CD14-positive monocyte (primary cell): ENCODE measurements around the gene SHROOM1. TPM values are rescaled to one million over a fixed set of nuclear protein-coding genes. Genes with fewer than 3 reads are reported as not detected.

ENCODE experiments used
- DNase-seq, 3 donors: peaks; one replicate each; pipeline ENCODE4 v3.0.0-alpha.2; 2011 to 2022
- H2AFZ ChIP-seq: 2 replicates; pipeline ENCODE4 v1.6.0; 2012; ENCODE audit warnings: mild to moderate bottlenecking, low read depth, low read length, inconsistent platforms; ENCODE audit not compliant: insufficient read depth, poor library complexity, severe bottlenecking
- H3K27ac ChIP-seq, 2 donors: 1 replicate in 1 of 2; 2 replicates in 1 of 2; pipeline ENCODE4 v1.5.1; 2012 to 2013; ENCODE audit warnings: low read length in 2 of 2, control low read depth in 1 of 2, inconsistent platforms in 1 of 2, low read depth in 1 of 2, mild to moderate bottlenecking in 1 of 2
- H3K27me3 ChIP-seq, 2 donors: one replicate each; pipeline versions ENCODE4 v1.6.0 to v1.6.1; 2011 to 2013; ENCODE audit warnings: low read length in 2 of 2; ENCODE audit not compliant: control insufficient read depth in 2 of 2, insufficient read depth in 2 of 2
- H3K36me3 ChIP-seq, 2 donors: replicated peaks in 1 of 2; 1 replicate in 1 of 2; 2 replicates in 1 of 2; pipeline versions ENCODE4 v1.5.1 to v1.6.1; 2012 to 2013; ENCODE audit warnings: low read length in 2 of 2, control low read depth in 1 of 2, inconsistent platforms in 1 of 2, mild to moderate bottlenecking in 1 of 2; ENCODE audit not compliant: insufficient read depth in 2 of 2, control insufficient read depth in 1 of 2
- H3K4me1 ChIP-seq, 2 donors: 1 replicate in 1 of 2; 2 replicates in 1 of 2; pipeline versions ENCODE4 v1.5.1 to v1.6.1; 2012 to 2013; ENCODE audit warnings: low read length in 2 of 2, control low read depth in 1 of 2, inconsistent platforms in 1 of 2, mild to moderate bottlenecking in 1 of 2, moderate library complexity in 1 of 2; ENCODE audit not compliant: insufficient read depth in 2 of 2, control insufficient read depth in 1 of 2
- H3K4me2 ChIP-seq: replicated peaks from 2 replicates; pipeline ENCODE3; 2012; ENCODE audit warnings: low read length, moderate library complexity, mild to moderate bottlenecking; ENCODE audit not compliant: poor library complexity, severe bottlenecking; ENCODE audit errors: extremely low read depth
- H3K4me3 ChIP-seq, 3 experiments: fragments of 200-600 bp in 1 of 3; sonication (generic) in 1 of 3; replicated peaks in 1 of 3; 1 replicate in 2 of 3; 2 replicates in 1 of 3; pipeline ENCODE4 v1.5.1; 2011 to 2013; ENCODE audit warnings: low read length in 3 of 3, mild to moderate bottlenecking in 3 of 3, control low read depth in 2 of 3, low read depth in 2 of 3, inconsistent platforms in 1 of 3, moderate library complexity in 1 of 3
- H3K79me2 ChIP-seq: 2 replicates; pipeline ENCODE4 v1.6.0; 2012; ENCODE audit warnings: mild to moderate bottlenecking, control low read depth, inconsistent platforms, low read length, moderate library complexity; ENCODE audit not compliant: insufficient read depth
- H3K9ac ChIP-seq: 2 replicates; pipeline ENCODE4 v1.6.0; 2017; ENCODE audit warnings: low read length, mild to moderate bottlenecking; ENCODE audit not compliant: insufficient read depth, poor library complexity, severe bottlenecking
- H3K9me3 ChIP-seq, 2 donors: replicated peaks in 1 of 2; 1 replicate in 1 of 2; 2 replicates in 1 of 2; pipeline versions ENCODE4 v1.5.1 to v1.6.1; 2012 to 2013; ENCODE audit warnings: low read length in 2 of 2, control low read depth in 1 of 2; ENCODE audit not compliant: control insufficient read depth in 1 of 2, insufficient read depth in 1 of 2
- H4K20me1 ChIP-seq: 2 replicates; pipeline ENCODE4 v1.6.0; 2012; ENCODE audit warnings: mild to moderate bottlenecking, low read length, control low read depth, moderate library complexity; ENCODE audit not compliant: insufficient read depth
- H3K27ac Mint-ChIP-seq, 7 donors: one replicate each; pipeline ENCODE4 v1.8.0; 2020; ENCODE audit warnings: mild to moderate bottlenecking in 7 of 7, mixed read lengths in 7 of 7, moderate library complexity in 6 of 7, inconsistent platforms in 2 of 7
- H3K27me3 Mint-ChIP-seq, 3 donors: one replicate each; pipeline ENCODE4 v1.8.0; 2021 to 2022; ENCODE audit warnings: low read depth in 3 of 3, mild to moderate bottlenecking in 3 of 3, mixed read lengths in 3 of 3, moderate library complexity in 3 of 3, inconsistent platforms in 1 of 3
- H3K36me3 Mint-ChIP-seq, 2 donors: one replicate each; pipeline ENCODE4 v1.8.0; 2020; ENCODE audit warnings: mixed read lengths in 2 of 2, inconsistent platforms in 1 of 2, mild to moderate bottlenecking in 1 of 2
- H3K4me1 Mint-ChIP-seq: one replicate; pipeline ENCODE4 v1.8.0; 2020; ENCODE audit warnings: mild to moderate bottlenecking, mixed read lengths
- H3K4me3 Mint-ChIP-seq, 2 donors: one replicate each; pipeline ENCODE4 v1.8.0; 2020; ENCODE audit warnings: mild to moderate bottlenecking in 2 of 2, mixed read lengths in 2 of 2, moderate library complexity in 1 of 2
- H3K9me3 Mint-ChIP-seq, 7 donors: one replicate each; pipeline ENCODE4 v1.8.0; 2020 to 2022; ENCODE audit warnings: mixed read lengths in 7 of 7, mild to moderate bottlenecking in 6 of 7, moderate library complexity in 6 of 7, inconsistent platforms in 2 of 7
- WGBS: methylation state at CpG from one replicate; pipeline ENCODE4 v1.1.5; 2013; ENCODE audit warnings: missing lambda C conversion rate; ENCODE audit not compliant: insufficient coverage; 5-methylcytosine and 5-hydroxymethylcytosine counted together
- intact Hi-C, 2 donors: fragments of 100-400 bp; cut with micrococcal nuclease; formaldehyde crosslinking; loops; one replicate each; pipeline versions ENCODE4 v1.15.0 to v1.15.1; 2023
- polyA plus RNA-seq, 3 donors: library from polyadenylated mRNA; depleted of rRNA in 1 of 3; unstranded in 2 of 3; stranded (reverse) in 1 of 3; fragments of 300-500 nt in 2 of 3; fragments of >200 nt in 1 of 3; fragmentation: Illumina TruSeq in 2 of 3; gene quantifications; 1 replicate in 2 of 3; 2 replicates in 1 of 3; pipeline ENCODE4 v1.2.3, GENCODE V29; 2012 to 2021
- TF ChIP-seq, protein P1 (sequence below): fragments of 200-600 bp; IDR thresholded peaks from one replicate; pipeline ENCODE4 v1.8.0; 2022; ENCODE audit warnings: antibody characterized with exemption, mild to moderate bottlenecking

SHROOM1 gene
- polyA plus RNA-seq, 3 donors = 6.4 to 27.0 (median 16.1) TPM

GRCh38 chr5:132788990-132789886 is 41.2 kb downstream of the SHROOM1 start:
- Histone ChIP-seq H3K36me3 (no peaks in the 10 kb centered on the region), H3K4me2 (no peak overlapping the region), H3K9me3 (no peaks in the 10 kb centered on the region), H3K27me3 (peaks cover 0 to 6% of the 10 kb centered on the region in 2 donors), H3K27ac (no peak overlapping the region), H3K4me1 (no peaks in the 10 kb centered on the region), H3K9ac (peak overlapping the region; percentile 4), H3K79me2 (no peaks in the 10 kb centered on the region), H4K20me1 (no peaks in the 10 kb centered on the region), H2AFZ (no peak overlapping the region), H3K4me3 (no peak overlapping the region)
- no peaks in the 10 kb centered on the region for H3K9me3 Mint-ChIP-seq
- no peaks in the 10 kb centered on the region for H3K36me3 Mint-ChIP-seq
- WGBS = 87% methylated on average over 6 of the region's 8 CpGs
- H3K4me3 Mint-ChIP-seq = no peak overlapping the region
- no peaks in the 10 kb centered on the region for H3K4me1 Mint-ChIP-seq
- no peak for DNase-seq
- peaks cover 15 to 35% (median 16%) of the 10 kb centered on the region in 3 donors for H3K27me3 Mint-ChIP-seq
- TF ChIP-seq, protein P1, sequence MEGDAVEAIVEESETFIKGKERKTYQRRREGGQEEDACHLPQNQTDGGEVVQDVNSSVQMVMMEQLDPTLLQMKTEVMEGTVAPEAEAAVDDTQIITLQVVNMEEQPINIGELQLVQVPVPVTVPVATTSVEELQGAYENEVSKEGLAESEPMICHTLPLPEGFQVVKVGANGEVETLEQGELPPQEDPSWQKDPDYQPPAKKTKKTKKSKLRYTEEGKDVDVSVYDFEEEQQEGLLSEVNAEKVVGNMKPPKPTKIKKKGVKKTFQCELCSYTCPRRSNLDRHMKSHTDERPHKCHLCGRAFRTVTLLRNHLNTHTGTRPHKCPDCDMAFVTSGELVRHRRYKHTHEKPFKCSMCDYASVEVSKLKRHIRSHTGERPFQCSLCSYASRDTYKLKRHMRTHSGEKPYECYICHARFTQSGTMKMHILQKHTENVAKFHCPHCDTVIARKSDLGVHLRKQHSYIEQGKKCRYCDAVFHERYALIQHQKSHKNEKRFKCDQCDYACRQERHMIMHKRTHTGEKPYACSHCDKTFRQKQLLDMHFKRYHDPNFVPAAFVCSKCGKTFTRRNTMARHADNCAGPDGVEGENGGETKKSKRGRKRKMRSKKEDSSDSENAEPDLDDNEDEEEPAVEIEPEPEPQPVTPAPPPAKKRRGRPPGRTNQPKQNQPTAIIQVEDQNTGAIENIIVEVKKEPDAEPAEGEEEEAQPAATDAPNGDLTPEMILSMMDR = no peak
- H3K27ac Mint-ChIP-seq = no peak overlapping the region
- intact Hi-C loops = no loop called here

GRCh38 chr5:132788508-132788907 is 41.9 kb downstream of the SHROOM1 start:
- Mint-ChIP-seq H3K27ac (no peak overlapping the region), H3K9me3 (no peaks in the 10 kb centered on the region), H3K4me1 (no peaks in the 10 kb centered on the region), H3K4me3 (no peak overlapping the region), H3K27me3 (peaks cover 14 to 34% (median 15%) of the 10 kb centered on the region in 3 donors), H3K36me3 (no peaks in the 10 kb centered on the region)
- no CpG with 5 or more reads among the region's 1 CpG for WGBS
- DNase-seq = no peak
- Histone ChIP-seq H3K4me2 (no peak overlapping the region), H3K9ac (no peak overlapping the region), H3K4me1 (no peaks in the 10 kb centered on the region), H3K36me3 (no peaks in the 10 kb centered on the region), H3K27me3 (peaks cover 0 to 3% of the 10 kb centered on the region in 2 donors), H3K4me3 (no peak overlapping the region), H2AFZ (no peak overlapping the region), H3K9me3 (no peaks in the 10 kb centered on the region), H3K79me2 (no peaks in the 10 kb centered on the region), H3K27ac (no peak overlapping the region), H4K20me1 (no peaks in the 10 kb centered on the region)
- intact Hi-C loops = no loop called here
- TF ChIP-seq, protein P1 = no peak
